Astrocyte of the spinal cord (primary cell): ENCODE data around the gene AP1S1.
"Not testable (repeated sequence)": the region's sequence is repeated elsewhere in the genome, so short reads cannot be mapped to it uniquely, and the experiment has no call there.

Experiments
- DNase-seq: peaks from one replicate; pipeline ENCODE4 v3.0.0; 2011; ENCODE audit warnings: low read depth, low spot score
- H3K4me3 ChIP-seq: 2 replicates; pipeline ENCODE4 v1.5.1; 2011; ENCODE audit warnings: low read depth, mild to moderate bottlenecking, low read length, moderate library complexity
- in situ Hi-C: cut with HindIII; loops from 2 replicates; pipeline ENCODE4 v1.10.0; 2017; ENCODE audit warnings: low sequenced_read_pairs
- TF ChIP-seq, protein P1 (sequence below): IDR thresholded peaks from 2 replicates; pipeline ENCODE4 v1.5.1; 2012; ENCODE audit warnings: low read depth, mild to moderate bottlenecking, low read length, inconsistent platforms

Gene AP1S1

DNA sequence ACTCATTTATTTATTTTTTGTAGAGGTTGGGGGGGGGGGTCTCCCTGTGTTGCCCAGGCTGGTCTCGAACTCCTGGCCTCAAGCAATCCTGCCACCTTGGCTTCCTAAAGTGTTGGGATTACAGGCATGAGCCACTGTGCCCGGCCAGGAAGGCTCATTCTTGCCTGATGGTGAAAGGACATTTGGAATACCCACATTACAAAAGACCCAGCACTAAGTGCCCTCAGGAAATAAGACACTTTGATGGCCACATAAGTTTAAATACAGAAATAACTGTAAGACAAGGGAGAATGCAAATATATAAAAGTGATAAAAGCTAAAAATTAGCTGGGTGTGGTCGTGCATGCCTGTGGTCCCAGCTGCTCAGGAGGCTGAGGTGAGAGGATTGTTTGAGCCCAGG, 35.4 kb upstream of the AP1S1 start:
- TF ChIP-seq, protein P1, sequence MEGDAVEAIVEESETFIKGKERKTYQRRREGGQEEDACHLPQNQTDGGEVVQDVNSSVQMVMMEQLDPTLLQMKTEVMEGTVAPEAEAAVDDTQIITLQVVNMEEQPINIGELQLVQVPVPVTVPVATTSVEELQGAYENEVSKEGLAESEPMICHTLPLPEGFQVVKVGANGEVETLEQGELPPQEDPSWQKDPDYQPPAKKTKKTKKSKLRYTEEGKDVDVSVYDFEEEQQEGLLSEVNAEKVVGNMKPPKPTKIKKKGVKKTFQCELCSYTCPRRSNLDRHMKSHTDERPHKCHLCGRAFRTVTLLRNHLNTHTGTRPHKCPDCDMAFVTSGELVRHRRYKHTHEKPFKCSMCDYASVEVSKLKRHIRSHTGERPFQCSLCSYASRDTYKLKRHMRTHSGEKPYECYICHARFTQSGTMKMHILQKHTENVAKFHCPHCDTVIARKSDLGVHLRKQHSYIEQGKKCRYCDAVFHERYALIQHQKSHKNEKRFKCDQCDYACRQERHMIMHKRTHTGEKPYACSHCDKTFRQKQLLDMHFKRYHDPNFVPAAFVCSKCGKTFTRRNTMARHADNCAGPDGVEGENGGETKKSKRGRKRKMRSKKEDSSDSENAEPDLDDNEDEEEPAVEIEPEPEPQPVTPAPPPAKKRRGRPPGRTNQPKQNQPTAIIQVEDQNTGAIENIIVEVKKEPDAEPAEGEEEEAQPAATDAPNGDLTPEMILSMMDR: no peak
- DNase-seq: no peak
- in situ Hi-C loops: no loop called here
- no peak overlapping the region for H3K4me3 ChIP-seq

DNA sequence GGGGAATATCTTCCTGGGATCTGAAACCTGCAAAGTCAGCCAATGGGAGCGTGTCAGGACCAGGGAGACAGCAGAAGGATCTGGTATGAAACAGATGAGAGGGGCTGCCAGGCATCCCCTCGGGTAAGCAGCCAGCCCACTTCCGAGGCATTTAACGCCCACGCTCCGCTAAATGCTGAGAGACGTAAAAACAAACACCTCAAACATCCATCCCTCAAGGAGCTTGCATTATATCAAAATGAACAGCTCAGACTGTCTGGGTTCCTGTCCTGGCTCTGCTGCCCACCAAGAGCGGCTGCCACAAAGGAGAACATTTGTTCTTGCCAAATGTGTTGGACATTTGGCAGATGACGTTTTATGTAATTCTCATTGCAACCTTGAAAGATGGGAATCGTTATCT, 34.4 kb upstream of the AP1S1 start:
- TF ChIP-seq, protein P1: no peak
- in situ Hi-C loops: no loop called here
- H3K4me3 ChIP-seq: no peak overlapping the region
- DNase-seq: peak; percentile 67

DNA sequence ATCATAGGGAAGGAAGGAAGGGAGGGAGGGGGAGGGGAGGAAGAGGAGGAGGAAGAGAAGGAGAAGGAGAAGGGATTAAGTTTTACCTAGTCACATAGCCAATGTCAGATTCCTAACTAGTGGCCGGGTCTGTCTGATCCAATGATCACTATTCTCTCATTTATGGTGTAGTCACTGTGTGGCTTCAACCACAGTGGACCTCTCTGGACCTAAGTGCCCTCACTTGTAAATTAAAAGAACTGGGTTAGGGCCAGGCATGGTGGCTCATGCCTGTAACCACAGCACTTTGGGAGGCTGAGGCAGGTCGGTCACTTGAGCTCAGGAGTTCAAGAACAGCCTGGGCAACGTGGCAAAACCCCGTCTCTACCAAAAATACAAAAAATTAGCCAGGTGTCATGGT, 34.0 kb upstream of the AP1S1 start:
- DNase-seq: no peak
- in situ Hi-C loops: no loop called here
- H3K4me3 ChIP-seq: no peak overlapping the region
- TF ChIP-seq, protein P1: no peak

DNA sequence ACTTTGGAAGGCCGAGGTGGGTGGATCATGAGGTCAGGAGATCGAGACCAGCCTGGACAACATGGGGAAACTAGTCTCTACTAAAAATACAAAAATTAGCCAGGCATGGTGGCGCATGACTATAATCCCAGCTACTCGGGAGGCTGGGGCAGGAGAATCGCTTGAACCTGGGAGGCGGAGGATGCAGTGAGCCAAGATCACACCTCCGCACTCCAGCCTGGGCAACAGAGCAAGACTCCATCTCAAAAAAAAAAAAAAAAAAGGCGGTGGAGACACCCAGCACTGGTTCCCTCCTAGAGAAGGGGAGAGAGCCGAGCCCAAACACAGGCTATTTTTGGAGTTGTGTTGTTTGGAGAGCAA, 32.7 kb upstream of the AP1S1 start:
- DNase-seq, H3K4me3 ChIP-seq, in situ Hi-C loops: not testable (repeated sequence)

DNA sequence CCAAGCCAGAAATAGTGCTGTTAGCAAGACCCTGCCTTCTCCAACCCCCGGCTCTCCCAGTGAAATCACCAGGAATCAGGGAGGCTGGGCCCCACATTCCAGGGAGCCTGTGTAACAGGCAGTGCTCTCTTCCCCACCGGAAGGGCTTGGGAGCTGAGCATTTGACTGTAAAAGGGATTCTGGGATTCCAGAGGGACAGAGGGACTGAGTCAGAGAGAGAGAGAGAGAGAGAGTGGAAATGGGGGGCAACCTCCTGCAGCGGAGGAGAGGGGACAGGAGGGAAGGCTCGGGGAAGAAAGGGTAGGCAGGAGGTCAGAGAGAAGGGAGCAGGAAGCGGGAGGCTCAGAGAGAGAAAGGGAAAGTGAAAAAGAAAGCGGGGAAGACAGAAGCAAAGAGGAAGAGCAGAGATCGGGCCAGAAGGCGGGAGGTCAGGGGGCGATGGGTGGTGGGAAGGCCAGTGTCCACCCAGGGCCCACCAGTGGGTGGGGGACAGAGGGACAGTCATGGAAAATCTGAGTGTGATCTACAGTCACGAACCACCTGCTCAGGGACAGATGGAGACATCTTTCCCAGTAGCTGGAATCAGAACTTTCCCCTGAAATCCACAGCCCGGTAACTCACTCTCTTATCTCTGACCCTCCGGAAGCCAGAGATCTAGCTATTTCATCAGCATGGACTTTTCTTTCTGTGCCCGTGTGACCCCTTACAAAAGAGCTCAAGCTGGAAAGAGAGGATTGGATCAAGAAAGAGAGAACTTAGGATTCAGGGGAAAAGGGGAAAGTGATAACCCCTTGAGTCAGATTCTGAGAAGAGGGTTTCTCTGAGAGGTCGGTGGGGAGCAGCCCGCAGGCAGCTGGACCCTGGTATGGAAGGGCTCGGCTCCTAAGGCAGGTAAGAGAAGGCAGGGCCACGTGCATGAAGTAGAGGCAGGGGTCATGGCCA, 32.0 kb upstream of the AP1S1 start:
- peak; percentile 98 for DNase-seq
- H3K4me3 ChIP-seq: no peak overlapping the region
- TF ChIP-seq, protein P1: no peak
- in situ Hi-C loops: no loop called here

DNA sequence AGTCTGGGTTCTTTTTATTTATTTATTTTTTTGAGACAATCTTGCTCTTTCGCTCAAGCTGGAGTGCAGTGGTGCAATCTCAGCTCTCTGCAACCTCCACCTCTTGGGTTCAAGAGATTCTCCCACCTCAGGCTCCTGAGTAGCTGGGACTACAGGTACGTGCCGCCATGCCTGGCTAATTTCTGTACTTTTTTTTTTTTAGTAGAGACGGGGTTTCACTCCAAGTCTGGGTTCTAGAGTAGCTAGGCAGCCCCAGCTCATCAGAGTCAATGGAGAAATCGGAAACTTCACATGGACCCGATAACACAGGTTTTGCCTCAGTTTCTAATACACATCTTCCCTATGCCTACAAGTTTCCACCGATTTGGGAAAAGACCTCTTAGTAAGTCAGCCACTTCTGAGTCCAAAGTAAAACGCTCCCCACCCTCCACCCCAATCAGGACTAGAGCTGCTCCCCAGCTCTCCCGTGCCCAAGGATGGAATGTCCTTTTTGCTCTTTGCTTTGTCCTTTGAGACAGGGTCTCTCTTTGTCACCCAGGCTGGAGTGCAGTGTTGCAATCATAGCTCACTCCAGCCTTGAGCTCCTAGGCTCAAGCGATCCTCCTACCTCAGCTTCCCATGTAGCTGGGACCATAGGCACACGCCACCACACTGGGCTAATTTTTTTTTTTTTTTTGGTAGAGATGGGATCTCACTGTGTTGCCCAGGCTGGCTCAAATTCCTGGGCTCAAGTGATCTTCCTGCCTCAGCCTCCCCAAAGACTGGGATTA, 31.2 kb upstream of the AP1S1 start:
- in situ Hi-C loops: no loop called here
- no peak overlapping the region for H3K4me3 ChIP-seq

More for the DNA sequence above, 31.2 kb upstream of the AP1S1 start:
- DNase-seq: no peak
- TF ChIP-seq, protein P1: no peak
